Prostate gland (tissue), 2 donors: ENCODE data around the gene B3GLCT. TPM values are rescaled to one million over a fixed set of nuclear protein-coding genes. Genes with fewer than 3 reads are reported as not detected.

Source experiments
- DNase-seq: peaks from one replicate; pipeline ENCODE4 v3.0.0-alpha.2; 2019; ENCODE audit warnings: low spot score
- H3K27ac ChIP-seq, 2 donors: fragments of 200-600 bp; sonication (generic); 2 replicates each; pipeline ENCODE4 v1.5.1; 2017 to 2019
- H3K27me3 ChIP-seq: fragments of 200-600 bp; sonication (generic); replicated peaks from 2 replicates; pipeline ENCODE4 v1.5.1; 2019; ENCODE audit not compliant: insufficient read depth
- H3K36me3 ChIP-seq, 2 donors: fragments of 200-600 bp; sonication (generic); 1 replicate in 1 of 2; 2 replicates in 1 of 2; pipeline versions ENCODE4 v1.5.1 to v1.8.1; 2017 to 2019
- H3K4me1 ChIP-seq: fragments of 200-600 bp; sonication (generic); replicated peaks from 2 replicates; pipeline ENCODE4 v1.5.1; 2019
- H3K4me3 ChIP-seq, 2 donors: fragments of 200-600 bp; sonication (generic); 2 replicates each; pipeline ENCODE4 v1.5.1; 2017 to 2019
- H3K9me3 ChIP-seq: fragments of 200-600 bp; sonication (generic); 2 replicates; pipeline ENCODE4 v1.5.1; 2017
- POLR2A ChIP-seq: fragments of 450-650 bp; IDR thresholded peaks from one replicate; pipeline ENCODE4 v1.6.1; 2016; ENCODE audit warnings: antibody characterized with exemption, mild to moderate bottlenecking
- POLR2AphosphoS5 ChIP-seq: sonication (generic); formaldehyde crosslinking; IDR thresholded peaks from one replicate; pipeline ENCODE4 v1.6.1; 2017; ENCODE audit warnings: antibody characterized with exemption
- WGBS: methylation state at CpG from one replicate; pipeline ENCODE4 v1.1.5; 2018; 5-methylcytosine and 5-hydroxymethylcytosine counted together
- intact Hi-C: fragments of 100-400 bp; cut with DNase I; formaldehyde crosslinking; loops from one replicate; pipeline ENCODE4 v1.14.2; 2022
- total RNA-seq, 2 donors: library from RNA; depleted of rRNA; stranded (reverse); fragments of >200 nt; gene quantifications; one replicate each; pipeline ENCODE4 v1.1.0, GENCODE V29; 2016
- TF ChIP-seq, protein P1 (sequence below), 4 experiments: fragments of 200-600 bp in 2 of 4; fragments of 450-650 bp in 2 of 4; sonication (generic) in 2 of 4; IDR thresholded peaks; 1 replicate in 3 of 4; 2 replicates in 1 of 4; pipeline ENCODE4 v1.5.1; 2016 to 2019; ENCODE audit warnings: antibody characterized with exemption in 4 of 4, mild to moderate bottlenecking in 2 of 4, moderate library complexity in 2 of 4

The B3GLCT gene
- total RNA-seq, 2 donors from 2014 or later, result 4.4 to 14.7 TPM

DNA sequence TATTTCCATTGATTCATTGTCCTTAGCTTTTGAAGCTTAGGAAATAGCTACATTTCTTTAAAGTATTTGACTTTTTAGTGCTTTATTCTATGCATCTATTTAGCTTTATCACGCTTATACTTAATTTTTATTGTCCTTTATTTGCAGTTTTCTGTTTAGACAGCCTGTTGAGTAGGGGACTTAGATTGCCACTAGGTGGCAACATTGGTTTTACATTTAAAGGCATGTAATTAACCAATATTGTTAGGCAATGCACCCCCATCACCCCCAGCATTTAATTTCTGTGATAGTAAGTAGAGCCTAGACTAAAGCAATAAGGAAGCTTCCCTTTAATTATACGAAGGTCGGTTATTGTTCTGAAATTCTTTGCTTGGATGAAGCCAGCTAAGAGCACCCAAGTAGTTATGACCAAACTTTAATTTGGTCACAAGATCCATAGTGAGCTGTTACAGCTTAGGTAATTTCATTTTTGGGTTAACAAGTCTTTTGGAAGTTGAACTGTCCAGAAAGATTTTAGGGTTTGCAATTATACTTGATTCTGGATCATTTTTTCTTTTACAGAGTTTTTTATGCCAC lies 36.5 kb downstream of the B3GLCT start:
- no peak for DNase-seq
- intact Hi-C loops, result loop anchor here (2.0 to 10.0 kb wide), 2 partner anchors 189 to 509 kb away; no protein-coding TSS in a partner anchor
- WGBS, result 47% methylated on average over 3 of the region's 3 CpGs

DNA sequence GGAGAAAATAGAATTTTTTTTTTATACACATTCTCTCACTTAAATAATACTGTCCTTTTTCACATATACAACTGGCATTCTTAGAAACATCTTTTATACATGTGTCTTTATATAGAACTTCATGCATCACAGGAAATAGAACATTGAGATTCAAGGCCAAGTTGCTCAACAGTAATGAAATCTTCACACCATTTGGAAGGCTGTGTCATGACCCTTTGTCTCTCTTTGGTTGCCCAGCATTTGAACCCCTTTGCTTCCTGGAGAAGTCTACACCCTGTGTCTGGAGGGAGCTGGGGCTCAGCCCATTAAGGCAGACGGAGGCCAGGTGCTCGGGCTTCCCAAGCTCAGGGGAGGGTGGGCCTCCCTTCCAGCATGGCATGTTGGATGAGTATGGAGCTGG lies 41.1 kb downstream of the B3GLCT start:
- Histone ChIP-seq H3K4me3 (no peak overlapping the region), H3K27ac (no peak overlapping the region), H3K36me3 (no peaks in the 10 kb centered on the region), H3K9me3 (no peaks in the 10 kb centered on the region), H3K27me3 (no peaks in the 10 kb centered on the region), H3K4me1 (no peaks in the 10 kb centered on the region)
- DNase-seq, result no peak
- intact Hi-C loops, result no loop called here
- WGBS, result 96% methylated on average over 2 of the region's 2 CpGs
- TF ChIP-seq, protein P1, sequence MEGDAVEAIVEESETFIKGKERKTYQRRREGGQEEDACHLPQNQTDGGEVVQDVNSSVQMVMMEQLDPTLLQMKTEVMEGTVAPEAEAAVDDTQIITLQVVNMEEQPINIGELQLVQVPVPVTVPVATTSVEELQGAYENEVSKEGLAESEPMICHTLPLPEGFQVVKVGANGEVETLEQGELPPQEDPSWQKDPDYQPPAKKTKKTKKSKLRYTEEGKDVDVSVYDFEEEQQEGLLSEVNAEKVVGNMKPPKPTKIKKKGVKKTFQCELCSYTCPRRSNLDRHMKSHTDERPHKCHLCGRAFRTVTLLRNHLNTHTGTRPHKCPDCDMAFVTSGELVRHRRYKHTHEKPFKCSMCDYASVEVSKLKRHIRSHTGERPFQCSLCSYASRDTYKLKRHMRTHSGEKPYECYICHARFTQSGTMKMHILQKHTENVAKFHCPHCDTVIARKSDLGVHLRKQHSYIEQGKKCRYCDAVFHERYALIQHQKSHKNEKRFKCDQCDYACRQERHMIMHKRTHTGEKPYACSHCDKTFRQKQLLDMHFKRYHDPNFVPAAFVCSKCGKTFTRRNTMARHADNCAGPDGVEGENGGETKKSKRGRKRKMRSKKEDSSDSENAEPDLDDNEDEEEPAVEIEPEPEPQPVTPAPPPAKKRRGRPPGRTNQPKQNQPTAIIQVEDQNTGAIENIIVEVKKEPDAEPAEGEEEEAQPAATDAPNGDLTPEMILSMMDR (IDR thresholded peaks at IDR 0.05), result no peak
- TF ChIP-seq POLR2AphosphoS5 (no peak), POLR2A (no peak)

More for the DNA sequence above, 36.5 kb downstream of the B3GLCT start:
- no peak overlapping the region for H3K27ac ChIP-seq
- H3K4me3 ChIP-seq, result no peak overlapping the region
- H3K4me1 ChIP-seq, result no peaks in the 10 kb centered on the region
- H3K36me3 ChIP-seq, result no peaks in the 10 kb centered on the region
- TF ChIP-seq, protein P1 (IDR thresholded peaks at IDR 0.05), result peak; percentile 45 to 73 (median 68)
- no peak for TF ChIP-seq POLR2AphosphoS5
- H3K27me3 ChIP-seq, result no peaks in the 10 kb centered on the region
- H3K9me3 ChIP-seq, result no peaks in the 10 kb centered on the region

DNA sequence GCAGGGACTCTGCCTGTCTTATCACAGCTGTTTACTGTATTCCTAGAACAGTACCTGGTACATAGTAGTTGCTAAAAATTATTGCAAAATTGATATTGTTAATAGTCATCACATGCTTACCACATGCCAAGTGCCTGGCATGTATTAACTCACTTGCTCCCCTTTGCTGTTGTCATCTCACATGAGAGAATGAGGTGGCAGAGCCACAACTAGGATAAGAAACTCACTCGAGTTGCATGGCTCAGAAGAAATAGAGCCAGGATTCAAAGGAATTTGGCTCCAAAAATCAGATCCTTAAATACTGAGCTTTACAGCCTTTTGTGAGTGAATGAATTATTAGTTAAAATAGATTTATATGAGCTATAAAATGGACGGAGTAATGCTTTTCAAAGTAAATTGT lies 42.6 kb downstream of the B3GLCT start:
- H3K9me3 ChIP-seq, result no peaks in the 10 kb centered on the region
- no peak for DNase-seq
- WGBS, result 20% methylated on average over 2 of the region's 2 CpGs
- H3K4me3 ChIP-seq, result no peak overlapping the region
- H3K4me1 ChIP-seq, result no peaks in the 10 kb centered on the region
- H3K27me3 ChIP-seq, result no peaks in the 10 kb centered on the region
- intact Hi-C loops, result no loop called here
- no peaks in the 10 kb centered on the region for H3K36me3 ChIP-seq
- TF ChIP-seq POLR2AphosphoS5 (no peak), POLR2A (no peak)
- TF ChIP-seq, protein P1 (IDR thresholded peaks at IDR 0.05), result no peak
- H3K27ac ChIP-seq, result no peak overlapping the region

DNA sequence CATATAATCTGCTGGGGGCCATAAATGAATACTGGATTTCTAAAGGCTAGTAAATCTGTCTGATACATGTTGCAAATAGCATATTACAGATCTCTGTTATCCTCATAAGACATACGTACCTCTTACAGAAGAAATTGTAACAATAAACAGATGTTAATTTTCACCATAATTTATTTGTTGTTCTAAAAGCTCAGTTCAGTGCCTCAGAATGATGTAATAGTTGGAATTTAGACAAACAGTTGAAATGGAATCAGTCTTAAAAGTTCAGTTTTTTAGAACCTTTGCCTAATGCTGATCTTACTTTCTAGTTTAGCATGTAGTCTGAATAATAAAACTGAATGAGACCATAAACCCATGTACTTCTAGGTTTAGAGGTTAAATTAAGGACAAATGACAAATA lies 43.1 kb downstream of the B3GLCT start:
- DNase-seq, result no peak
- 38% methylated on average over 1 of the region's 1 CpG for WGBS
- no peak overlapping the region for H3K27ac ChIP-seq
- no peak overlapping the region for H3K4me3 ChIP-seq
- H3K4me1 ChIP-seq, result no peaks in the 10 kb centered on the region
- no peaks in the 10 kb centered on the region for H3K36me3 ChIP-seq
- TF ChIP-seq, protein P1 (IDR thresholded peaks at IDR 0.05), result no peak
- TF ChIP-seq POLR2A, result no peak
- TF ChIP-seq POLR2AphosphoS5, result no peak
- intact Hi-C loops, result no loop called here
- no peaks in the 10 kb centered on the region for H3K9me3 ChIP-seq
- no peaks in the 10 kb centered on the region for H3K27me3 ChIP-seq

DNA sequence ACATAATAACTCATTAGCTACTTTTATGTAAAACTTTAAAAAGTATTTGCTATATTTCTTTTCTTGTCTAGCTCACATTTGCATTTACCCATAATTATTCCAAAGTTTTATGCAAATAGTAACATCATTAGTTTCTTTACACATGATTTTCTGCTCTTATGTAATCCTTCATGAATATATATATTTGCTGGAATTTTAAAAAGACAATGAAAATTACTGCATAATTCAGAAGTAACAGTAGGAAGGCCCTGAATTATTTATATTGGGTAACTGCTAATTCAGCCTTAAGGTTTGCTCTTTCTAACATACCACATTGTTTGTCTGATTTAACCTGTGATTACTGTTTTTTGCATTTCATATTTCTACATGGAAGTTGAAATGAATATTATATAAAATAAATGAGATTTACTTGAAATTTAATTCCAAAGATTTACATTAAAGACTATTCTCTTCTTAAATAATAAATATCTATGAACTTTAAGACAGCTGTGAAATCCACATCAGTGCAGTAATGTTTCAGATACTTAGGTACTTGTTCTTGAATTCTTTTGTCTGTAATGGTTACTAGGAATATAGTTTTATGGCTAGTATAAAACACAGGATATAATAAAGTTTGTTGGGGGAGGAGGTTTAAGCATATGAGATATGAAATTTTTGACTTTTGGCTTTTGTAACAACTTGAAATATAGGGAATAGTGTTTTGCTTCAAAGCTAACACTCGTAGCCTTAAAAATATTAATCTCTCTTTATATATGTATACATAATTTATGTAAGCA lies 46.0 kb downstream of the B3GLCT start:
- Histone ChIP-seq H3K27ac (no peak overlapping the region), H3K9me3 (no peaks in the 10 kb centered on the region), H3K4me1 (no peaks in the 10 kb centered on the region), H3K36me3 (no peaks in the 10 kb centered on the region), H3K27me3 (no peaks in the 10 kb centered on the region), H3K4me3 (no peak overlapping the region)
- TF ChIP-seq POLR2A (no peak), POLR2AphosphoS5 (no peak)
- TF ChIP-seq, protein P1 (IDR thresholded peaks at IDR 0.05), result no peak
- 86% methylated on average over 1 of the region's 1 CpG for WGBS
- no peak for DNase-seq
- intact Hi-C loops, result no loop called here
